ENCODE results near the gene RNF123.

The RNF123 gene

GRCh38 chr3:49689046-49689907 is at the start of gene RNF123, which contains the start of gene MST1:
RNF123 (plus strand) TSS chr3:49689557; CDS start chr3:49691166, 1,609 bp downstream.
MST1 (minus strand) TSS chr3:49689474; CDS start chr3:49688691, 783 bp downstream.
- DNase-seq, result no peak

GRCh38 chr3:49641292-49641691 is 48.1 kb upstream of the RNF123 start:
- DNase-seq, result no peak

- no peak for DNase-seq
Measured at GRCh38 chr3:49641921-49642707, 47.2 kb upstream of the RNF123 start.

GRCh38 chr3:49642708-49643145 is 46.6 kb upstream of the RNF123 start:
- no peak for DNase-seq

GRCh38 chr3:49644684-49645083 is 44.7 kb upstream of the RNF123 start:
- no peak for DNase-seq

GRCh38 chr3:49646236-49646635 is 43.1 kb upstream of the RNF123 start:
- DNase-seq, result no peak

DNA sequence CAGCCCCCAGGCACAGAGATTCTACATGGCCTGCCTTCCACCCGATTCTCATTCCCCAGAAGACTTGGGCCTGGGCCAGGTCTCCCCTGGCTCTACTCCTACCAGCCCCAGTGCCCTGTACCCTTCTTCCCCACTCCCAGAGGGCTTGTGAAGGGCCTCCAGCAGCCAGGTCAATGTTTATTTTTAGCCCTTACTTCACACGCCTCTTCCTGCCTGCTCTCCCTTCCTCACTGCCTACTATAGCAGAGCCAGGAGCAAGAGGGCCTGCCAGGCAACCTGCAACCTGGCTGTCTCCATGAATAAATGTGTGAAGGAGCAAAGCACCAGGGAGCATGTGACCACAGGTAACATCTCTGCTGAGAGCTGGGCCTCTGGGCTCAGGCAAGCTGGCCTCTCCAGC is 41.6 kb upstream of the RNF123 start:
- no peak for DNase-seq

GRCh38 chr3:49648354-49649019 is 40.9 kb upstream of the RNF123 start:
- DNase-seq, result no peak

- no peak for DNase-seq
Measured at GRCh38 chr3:49649576-49649975, 39.8 kb upstream of the RNF123 start.

- DNase-seq, result no peak
Measured at GRCh38 chr3:49650177-49650576, 39.2 kb upstream of the RNF123 start.

GRCh38 chr3:49650637-49651036 is 38.7 kb upstream of the RNF123 start:
- no peak for DNase-seq

- no peak for DNase-seq
Measured at GRCh38 chr3:49652218-49652902, 37.0 kb upstream of the RNF123 start.

DNA sequence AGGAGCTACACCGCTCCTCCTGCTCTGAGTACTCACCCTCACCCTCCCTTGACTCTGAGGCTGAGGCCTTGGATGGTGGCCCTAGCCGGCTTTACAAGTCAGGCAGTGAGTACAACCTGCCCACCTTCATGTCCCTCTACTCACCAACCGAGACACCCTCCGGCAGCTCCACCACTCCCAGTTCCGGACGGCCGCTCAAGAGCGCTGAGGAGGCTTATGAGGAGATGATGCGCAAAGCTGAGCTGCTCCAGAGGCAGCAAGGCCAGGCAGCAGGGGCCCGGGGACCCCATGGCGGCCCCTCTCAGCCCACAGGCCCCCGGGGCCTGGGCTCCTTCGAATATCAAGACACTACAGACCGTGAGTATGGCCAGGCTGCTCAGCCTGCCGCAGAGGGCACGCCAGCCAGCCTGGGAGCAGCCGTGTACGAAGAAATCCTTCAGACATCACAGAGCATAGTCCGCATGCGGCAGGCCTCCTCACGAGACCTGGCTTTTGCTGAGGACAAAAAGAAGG is 36.4 kb upstream of the RNF123 start:
- DNase-seq, result no peak

DNA sequence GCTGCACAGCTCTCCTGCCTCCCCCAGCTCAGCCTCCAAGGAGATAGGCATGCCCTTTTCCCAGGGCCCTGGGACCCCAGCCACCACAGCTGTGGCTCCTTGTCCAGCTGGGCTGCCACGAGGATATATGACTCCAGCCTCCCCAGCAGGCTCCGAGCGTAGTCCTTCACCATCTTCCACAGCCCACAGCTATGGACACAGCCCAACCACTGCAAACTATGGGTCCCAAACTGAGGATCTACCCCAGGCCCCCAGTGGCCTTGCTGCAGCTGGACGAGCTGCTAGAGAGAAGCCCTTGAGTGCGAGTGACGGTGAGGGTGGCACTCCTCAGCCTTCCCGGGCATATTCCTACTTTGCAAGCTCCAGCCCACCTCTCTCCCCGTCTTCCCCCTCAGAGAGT is 35.7 kb upstream of the RNF123 start:
- DNase-seq, result no peak

- DNase-seq, result no peak
Measured at GRCh38 chr3:49654176-49654825, 35.1 kb upstream of the RNF123 start.

GRCh38 chr3:49654955-49655556 is 34.3 kb upstream of the RNF123 start:
- no peak for DNase-seq

DNA sequence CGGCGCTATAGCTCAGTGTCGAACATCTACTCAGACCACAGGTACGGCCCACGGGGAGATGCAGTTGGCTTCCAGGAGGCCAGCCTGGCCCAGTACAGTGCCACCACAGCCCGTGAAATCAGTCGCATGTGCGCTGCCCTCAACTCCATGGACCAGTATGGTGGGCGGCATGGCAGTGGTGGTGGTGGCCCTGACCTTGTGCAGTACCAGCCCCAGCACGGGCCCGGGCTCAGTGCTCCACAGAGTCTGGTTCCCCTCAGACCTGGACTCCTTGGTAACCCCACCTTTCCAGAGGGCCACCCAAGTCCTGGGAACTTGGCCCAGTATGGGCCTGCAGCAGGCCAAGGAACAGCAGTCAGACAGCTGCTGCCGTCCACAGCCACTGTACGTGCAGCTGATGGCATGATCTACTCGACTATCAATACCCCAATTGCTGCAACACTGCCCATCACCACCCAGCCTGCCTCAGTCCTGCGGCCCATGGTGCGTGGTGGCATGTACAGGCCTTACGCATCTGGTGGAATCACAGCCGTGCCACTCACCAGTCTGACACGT is 33.5 kb upstream of the RNF123 start:
- no peak for DNase-seq

DNA sequence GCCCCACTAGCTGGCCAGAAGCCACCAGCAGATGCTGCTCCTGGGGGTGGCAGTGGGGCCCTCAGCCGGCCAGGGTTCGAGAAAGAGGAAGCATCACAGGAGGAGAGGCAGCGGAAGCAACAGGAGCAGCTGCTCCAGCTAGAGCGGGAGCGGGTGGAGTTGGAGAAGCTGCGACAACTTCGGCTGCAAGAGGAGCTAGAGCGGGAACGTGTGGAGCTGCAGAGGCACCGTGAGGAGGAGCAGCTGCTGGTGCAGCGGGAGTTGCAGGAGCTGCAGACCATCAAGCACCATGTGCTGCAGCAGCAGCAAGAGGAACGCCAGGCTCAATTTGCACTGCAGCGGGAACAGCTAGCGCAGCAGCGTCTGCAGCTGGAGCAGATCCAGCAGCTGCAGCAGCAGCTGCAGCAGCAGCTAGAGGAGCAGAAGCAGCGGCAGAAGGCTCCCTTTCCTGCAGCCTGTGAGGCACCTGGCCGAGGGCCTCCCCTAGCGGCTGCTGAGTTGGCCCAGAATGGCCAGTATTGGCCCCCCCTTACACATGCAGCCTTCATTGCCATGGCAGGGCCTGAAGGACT is 32.7 kb upstream of the RNF123 start:
- no peak for DNase-seq

DNA sequence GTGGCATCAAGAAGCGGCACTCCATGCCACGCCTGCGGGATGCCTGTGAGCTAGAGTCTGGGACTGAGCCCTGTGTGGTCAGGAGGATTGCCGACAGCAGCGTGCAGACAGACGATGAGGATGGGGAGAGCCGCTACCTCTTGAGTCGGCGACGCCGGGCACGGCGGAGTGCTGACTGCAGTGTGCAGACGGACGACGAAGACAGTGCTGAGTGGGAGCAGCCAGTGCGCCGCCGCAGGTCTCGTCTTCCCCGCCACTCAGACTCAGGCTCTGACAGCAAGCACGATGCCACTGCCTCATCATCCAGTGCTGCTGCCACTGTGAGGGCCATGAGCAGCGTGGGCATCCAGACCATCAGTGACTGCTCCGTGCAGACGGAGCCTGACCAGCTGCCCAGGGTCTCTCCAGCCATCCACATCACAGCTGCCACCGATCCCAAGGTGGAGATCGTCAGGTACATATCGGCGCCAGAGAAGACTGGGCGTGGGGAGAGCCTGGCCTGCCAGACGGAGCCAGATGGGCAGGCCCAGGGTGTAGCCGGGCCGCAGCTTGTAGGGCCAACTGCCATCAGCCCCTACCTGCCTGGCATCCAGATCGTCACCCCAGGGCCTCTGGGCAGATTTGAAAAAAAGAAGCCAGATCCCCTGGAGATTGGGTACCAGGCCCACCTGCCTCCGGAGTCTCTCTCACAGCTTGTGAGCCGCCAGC is 32.0 kb upstream of the RNF123 start:
- no peak for DNase-seq

DNA sequence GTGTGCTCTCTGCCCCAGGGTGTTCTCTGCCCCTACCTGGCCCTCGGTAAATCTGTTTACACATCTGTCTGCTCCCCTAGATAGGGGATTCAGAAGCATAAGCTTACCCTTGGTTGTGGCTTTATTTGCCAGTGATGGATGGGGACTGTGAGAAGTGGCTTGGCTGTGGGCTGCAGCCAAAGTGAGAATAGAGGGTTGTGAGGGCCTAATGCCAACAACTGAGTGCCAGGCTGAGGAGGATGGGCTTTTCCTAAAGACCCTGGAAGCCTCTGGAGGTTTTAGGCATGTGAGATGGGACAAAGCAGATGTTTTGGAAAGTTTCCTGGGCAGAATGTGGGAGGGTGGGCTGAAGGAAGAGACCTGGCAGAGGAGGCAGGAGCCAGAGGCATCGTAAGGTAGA is 30.6 kb upstream of the RNF123 start:
- no peak for DNase-seq
